K562 (cell line): ENCODE results near the gene FAM193A. TPM values are rescaled to one million over a fixed set of nuclear protein-coding genes. Genes with fewer than 3 reads are reported as not detected.

Experiments
- ATAC-seq: fragments of 200-7000 bp; cut with Tn5 transposase; 3 replicates; pipeline ENCODE4 v1.9.1; 2020; ENCODE audit warnings: moderate library complexity
- BruUV-seq: library from RNA; stranded (reverse); fragments of 400-500 nt; replicated peaks from 2 replicates; lab custom pipeline; 2021; lab: Mats Ljungman, UMichigan
- CTCF ChIA-PET: fragments of 300-600 bp; formaldehyde crosslinking; extraction: SDS; loops from one replicate; lab custom pipeline; 2021; ENCODE audit warnings: low intra/inter-chr PET ratio; lab: Yijun Ruan, JAX
- POLR2A ChIA-PET: fragments of 300-600, 350-650 bp; sonication (Branson Sonifier 250); formaldehyde crosslinking; extraction: SDS; loops from one replicate; lab custom pipeline; 2021; ENCODE audit warnings: antibody characterized with exemption, inconsistent platforms; lab: Yijun Ruan, JAX
- DNase-seq, 4 experiments: peaks; one replicate each; pipeline versions ENCODE4 v3.0.0 to v3.0.0-alpha.2; 2011 to 2018; ENCODE audit warnings: low spot score in 3 of 4, mixed read lengths in 3 of 4; ENCODE audit errors: extremely low read depth in 1 of 4
- FAIRE-seq: peaks from 2 replicates; lab custom pipeline; 2011; peaks lifted over from hg19 to GRCh38; lab: Jason Lieb, UNC
- H2AFZ ChIP-seq: 2 replicates; pipeline ENCODE4 v1.6.0; 2011; ENCODE audit warnings: low read depth, low read length, control low read depth, inconsistent platforms
- H3K27ac ChIP-seq: fragments of 200-600 bp; 3 replicates; pipeline ENCODE4 v1.8.0; 2011; ENCODE audit warnings: low read depth, mild to moderate bottlenecking, control low read depth, inconsistent platforms, low read length, moderate library complexity, mixed read lengths; ENCODE audit errors: extremely low read depth
- H3K27me3 ChIP-seq, 2 experiments: fragments of 300-600 bp in 1 of 2; 2 replicates in 1 of 2; 3 replicates in 1 of 2; pipeline versions ENCODE4 v1.6.0 to v1.8.0; 2011; ENCODE audit warnings: inconsistent platforms in 2 of 2, low read length in 2 of 2, mild to moderate bottlenecking in 1 of 2, mixed read lengths in 1 of 2, moderate library complexity in 1 of 2; ENCODE audit not compliant: control insufficient read depth in 2 of 2, insufficient read depth in 2 of 2
- H3K36me3 ChIP-seq: fragments of 300-600 bp; 3 replicates; pipeline ENCODE4 v1.8.0; 2011; ENCODE audit warnings: mild to moderate bottlenecking, low read length, inconsistent platforms; ENCODE audit not compliant: control insufficient read depth, insufficient read depth
- H3K4me1 ChIP-seq, 2 experiments: fragments of 200-600 bp in 1 of 2; replicated peaks in 1 of 2; 2 replicates in 1 of 2; 3 replicates in 1 of 2; pipeline versions ENCODE4 v1.5.1 to v1.8.0; 2011; ENCODE audit warnings: inconsistent platforms in 2 of 2, low read length in 2 of 2, mild to moderate bottlenecking in 1 of 2, mixed read lengths in 1 of 2, moderate library complexity in 1 of 2; ENCODE audit not compliant: control insufficient read depth in 2 of 2, insufficient read depth in 2 of 2
- H3K4me2 ChIP-seq: 2 replicates; pipeline ENCODE4 v1.6.1; 2011; ENCODE audit warnings: low read length, control low read depth, inconsistent platforms, mixed read lengths; ENCODE audit not compliant: insufficient read depth
- H3K4me3 ChIP-seq: fragments of 200-600 bp; sonication (generic), shearing (Covaris generic); 2 replicates; pipeline ENCODE4 v1.5.1; 2016; ENCODE audit warnings: control low read depth, inconsistent platforms
- H3K79me2 ChIP-seq: fragments of 200-600 bp; 3 replicates; pipeline ENCODE4 v1.8.0; 2011; ENCODE audit warnings: low read length, inconsistent platforms; ENCODE audit not compliant: control insufficient read depth, insufficient read depth
- H3K9ac ChIP-seq, 2 experiments: 2 replicates each; pipeline versions ENCODE4 v1.6.0 to v1.6.1; 2011; ENCODE audit warnings: low read depth in 2 of 2, low read length in 2 of 2, control low read depth in 1 of 2, inconsistent platforms in 1 of 2, mild to moderate bottlenecking in 1 of 2, mixed read lengths in 1 of 2; ENCODE audit not compliant: insufficient read depth in 1 of 2
- H3K9me1 ChIP-seq: one replicate; pipeline ENCODE4 v1.6.0; 2011; ENCODE audit warnings: inconsistent platforms, mild to moderate bottlenecking, low read length, moderate library complexity; ENCODE audit not compliant: control insufficient read depth, insufficient read depth
- H3K9me3 ChIP-seq: replicated peaks from 2 replicates; pipeline ENCODE4 v1.5.1; 2011; ENCODE audit warnings: low read depth, low read length, inconsistent platforms; ENCODE audit not compliant: control insufficient read depth, insufficient read depth
- H4K20me1 ChIP-seq: replicated peaks from 2 replicates; pipeline ENCODE4 v1.6.1; 2011; ENCODE audit warnings: low read length, inconsistent platforms, mixed read lengths; ENCODE audit not compliant: control insufficient read depth, insufficient read depth
- PML ChIP-seq: IDR thresholded peaks from 2 replicates; pipeline ENCODE4 v1.6.1; 2012; ENCODE audit warnings: low read length, inconsistent platforms
- POLR2G ChIP-seq: fragments of 200-400 bp; formaldehyde crosslinking; IDR thresholded peaks from 2 replicates; pipeline ENCODE4 v1.6.1; 2017; ENCODE audit warnings: low read depth, mild to moderate bottlenecking, antibody characterized with exemption, low read length, moderate library complexity
- WGBS: fragments of 100-300 bp; shearing (Covaris generic); methylation state at CpG from one replicate; pipeline ENCODE4 v1.1.6; 2016; ENCODE audit warnings: low coverage, mixed read lengths; ENCODE audit not compliant: insufficient coverage; ENCODE audit errors: missing lambda C conversion rate; 5-methylcytosine and 5-hydroxymethylcytosine counted together
- in situ Hi-C: fragments of 300-500 bp; cut with MboI; formaldehyde crosslinking; loops from 4 replicates; pipeline ENCODE4 v1.15.0; 2018; ENCODE audit warnings: inconsistent platforms, mixed read lengths
- intact Hi-C: fragments of 100-400 bp; cut with micrococcal nuclease; formaldehyde crosslinking; loops from 2 replicates; pipeline ENCODE4 v1.14.2; 2022
- polyA plus RNA-seq, 8 experiments: library from polyadenylated mRNA; depleted of rRNA in 4 of 8; stranded (reverse) in 5 of 8; unstranded in 3 of 8; fragments of >200 nt; fragmentation: Nextera tagmentation in 2 of 8; fragmentation: Illumina TruSeq in 1 of 8; extraction: Ambion mirVana in 2 of 8; extraction: Trizol in 1 of 8; gene quantifications; 2 replicates each; pipeline versions ENCODE4 v1.2.1 to v1.2.3, GENCODE V29; 2011 to 2014; ENCODE audit warnings: inconsistent platforms in 1 of 8, missing spikeins in 1 of 8
- total RNA-seq, 7 experiments: library from RNA; depleted of rRNA in 6 of 7; stranded (reverse); fragments of >200 nt in 6 of 7; fragmentation: Illumina TruSeq in 2 of 7; extraction: Trizol in 2 of 7; gene quantifications; 2 replicates each; pipeline versions ENCODE4 v1.2.1 to v1.2.3, GENCODE V29; 2011 to 2021; ENCODE audit warnings: low replicate concordance in 1 of 7
- TF ChIP-seq, protein P1 (sequence below): fragments of 250-450 bp; sonication (Bioruptor Pico); IDR thresholded peaks from 2 replicates; pipeline ENCODE4 v1.4.0; 2020; ENCODE audit warnings: mild to moderate bottlenecking, moderate library complexity

Gene FAM193A
- total and polyA plus RNA-seq, 9 of the 15 experiments (the other 6 are each of a cell fraction or from before 2014, with no cell fraction given): 0.46 to 24.6 (median 9.6) TPM

DNA sequence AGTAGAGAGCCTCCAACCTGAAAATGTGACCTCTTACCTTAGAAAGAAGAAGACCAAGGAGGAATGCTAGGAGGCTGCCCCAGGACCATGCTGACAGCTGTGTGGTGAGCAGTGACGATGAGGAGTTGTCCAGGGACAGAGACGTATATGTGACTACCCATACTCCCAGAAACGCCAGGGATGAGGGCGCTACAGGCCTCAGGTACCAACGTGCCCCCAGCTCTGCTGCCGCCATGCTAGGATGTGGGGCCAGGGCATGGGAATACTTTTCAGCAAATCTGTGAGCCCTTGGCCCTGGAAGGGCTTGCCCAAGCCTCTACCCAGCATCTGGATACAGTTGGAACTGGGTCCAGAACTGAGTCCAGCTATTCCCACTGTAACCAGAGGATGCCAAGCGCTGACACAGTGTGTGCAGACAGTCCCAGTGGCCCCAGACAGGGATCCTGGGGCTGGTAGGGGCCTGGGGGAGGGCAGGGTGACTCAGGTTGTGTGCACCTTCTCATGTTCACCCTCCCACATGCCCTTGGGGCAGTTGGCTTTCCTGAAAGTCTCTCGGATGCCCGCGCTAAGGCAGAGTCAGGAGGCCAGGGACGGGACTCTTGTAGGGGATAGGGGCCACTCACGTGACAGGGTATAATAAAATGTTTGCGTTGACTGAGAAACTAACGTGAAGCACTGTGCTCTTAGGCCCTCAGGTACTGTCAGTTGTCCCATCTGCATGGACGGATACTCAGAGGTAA lies 23.9 kb upstream of the FAM193A start:
- DNase-seq: peak in 2 of 4 experiments; percentile 13 to 20
- H3K4me3 ChIP-seq: no peak overlapping the region
- peaks cover 78% of the 10 kb centered on the region for H3K36me3 ChIP-seq
- in situ Hi-C loops: no loop called here
- FAIRE-seq: no peak
- no peaks in the 10 kb centered on the region for H3K9me3 ChIP-seq
- H2AFZ ChIP-seq: no peak overlapping the region
- peak; percentile 35; the same call in 1 of the 2 replicates for TF ChIP-seq POLR2G
- TF ChIP-seq, protein P1, sequence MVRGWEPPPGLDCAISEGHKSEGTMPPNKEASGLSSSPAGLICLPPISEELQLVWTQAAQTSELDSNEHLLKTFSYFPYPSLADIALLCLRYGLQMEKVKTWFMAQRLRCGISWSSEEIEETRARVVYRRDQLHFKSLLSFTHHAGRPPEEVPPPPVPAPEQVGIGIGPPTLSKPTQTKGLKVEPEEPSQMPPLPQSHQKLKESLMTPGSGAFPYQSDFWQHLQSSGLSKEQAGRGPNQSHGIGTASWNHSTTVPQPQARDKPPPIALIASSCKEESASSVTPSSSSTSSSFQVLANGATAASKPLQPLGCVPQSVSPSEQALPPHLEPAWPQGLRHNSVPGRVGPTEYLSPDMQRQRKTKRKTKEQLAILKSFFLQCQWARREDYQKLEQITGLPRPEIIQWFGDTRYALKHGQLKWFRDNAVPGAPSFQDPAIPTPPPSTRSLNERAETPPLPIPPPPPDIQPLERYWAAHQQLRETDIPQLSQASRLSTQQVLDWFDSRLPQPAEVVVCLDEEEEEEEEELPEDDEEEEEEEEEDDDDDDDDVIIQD (CRISPR knock-in tag): no peak
- 0 out of 2 replicates have a peak, but pooled peaks have one; percentile 2 for TF ChIP-seq PML
- TF ChIP-seq, all 486 proteins: peak for 2
- H3K9ac ChIP-seq: no peak overlapping the region; a peak in 1 of 4 replicates
- no TSS peak for BruUV-seq
- H3K27ac ChIP-seq: no peak overlapping the region
- ChIA-PET CTCF (no interaction called here), POLR2A (interaction anchor here (0.6 to 1.0 kb wide), 3 partner anchors 9 to 20 kb away, joined by 3 read pairs; no protein-coding TSS in a partner anchor)
- peaks cover 4% of the 10 kb centered on the region for H3K9me1 ChIP-seq
- 95% methylated on average over 15 of the region's 15 CpGs for WGBS
- no peak for ATAC-seq
- no peak overlapping the region for H3K4me2 ChIP-seq
- no peaks in the 10 kb centered on the region for H3K27me3 ChIP-seq
- H3K79me2 ChIP-seq: peaks cover 4% of the 10 kb centered on the region; the same call in 1 of the 3 replicates
- peaks cover 0 to 2% of the 10 kb centered on the region in 2 experiments; a peak in 1 of 5 replicates for H3K4me1 ChIP-seq
- intact Hi-C loops: no loop called here
- H4K20me1 ChIP-seq: peaks cover 6% of the 10 kb centered on the region; the same call in 1 of the 2 replicates
